ENCODE measurements around the gene SMOC1.

SMOC1 gene

DNA sequence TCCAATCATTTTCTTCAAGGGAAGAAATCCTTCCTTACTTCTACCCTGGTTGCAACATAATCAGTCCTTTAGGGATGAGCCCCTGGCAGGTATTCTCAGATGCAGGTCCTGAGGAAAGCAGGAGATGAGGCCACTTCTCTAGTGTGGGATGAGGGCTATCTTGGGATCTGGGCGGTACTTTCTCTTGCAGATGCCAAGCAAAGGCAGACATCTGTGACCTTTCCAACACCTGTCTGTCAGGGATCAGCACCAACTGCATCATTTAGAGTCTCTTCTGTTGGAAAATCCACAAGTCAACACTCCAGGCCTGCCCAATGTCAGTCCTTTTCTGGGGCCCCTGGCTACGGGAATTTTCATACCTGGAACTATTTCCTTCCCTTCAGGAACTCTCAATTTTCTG is 180.3 kb downstream of the SMOC1 start:
- H2BK120ac ChIP-seq (ENCODE audit: low read depth, low read length): no peak overlapping the region
- WGBS: 48% methylated on average over 2 of the region's 2 CpGs
- no peak overlapping the region for H2AK5ac ChIP-seq (ENCODE audit: low read length, severe bottlenecking)

DNA sequence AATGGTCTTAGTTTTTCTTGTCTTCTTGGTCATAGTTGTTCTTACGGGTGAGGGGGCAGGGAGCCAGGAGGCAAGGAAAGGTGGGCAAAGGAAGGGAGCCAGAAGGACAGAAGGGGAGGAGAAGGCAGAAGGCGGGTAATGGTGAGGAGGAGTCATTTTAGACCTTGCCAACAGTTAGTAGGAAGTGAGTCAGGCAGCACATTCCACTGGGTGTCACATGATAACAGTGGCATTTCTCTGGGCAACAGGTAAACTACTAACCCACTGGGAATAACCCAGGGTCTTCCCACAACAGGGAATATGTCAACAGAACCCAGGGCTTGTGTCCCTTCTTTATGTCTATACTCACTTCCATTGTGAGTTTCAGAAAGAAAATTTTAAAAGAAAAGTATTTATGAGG is 181.9 kb downstream of the SMOC1 start:
- Histone ChIP-seq H3K23ac (ENCODE audit: low read length in 2 of 2) (no peak overlapping the region), H3K4me2 (ENCODE audit: low read length, poor library complexity, severe bottlenecking) (no peak overlapping the region)

More for the DNA sequence above, 180.3 kb downstream of the SMOC1 start:
- Histone ChIP-seq H3K18ac (ENCODE audit: low read depth in 1 of 2, low read length in 2 of 2) (no peak overlapping the region), H3K9me3 (ENCODE audit: control insufficient read depth, low read length) (no peaks in the 10 kb centered on the region), H3K4me1 (ENCODE audit: control insufficient read depth, insufficient read depth, low read depth, low read length) (no peaks in the 10 kb centered on the region), H3K27ac (ENCODE audit: low read length, poor library complexity, severe bottlenecking) (no peak overlapping the region), H4K91ac (ENCODE audit: low read length) (no peak overlapping the region), H3K79me1 (replicated peaks; ENCODE audit: low read length, poor library complexity, severe bottlenecking) (no peaks in the 10 kb centered on the region), H3K27me3 (ENCODE audit: control insufficient read depth in 1 of 2, insufficient read depth in 1 of 2, low read length in 2 of 2) (peaks cover 19 to 50% of the 10 kb centered on the region in 2 experiments), H3K36me3 (ENCODE audit: control insufficient read depth in 1 of 2, insufficient read depth in 2 of 2, low read depth in 1 of 2, low read length in 2 of 2) (no peaks in the 10 kb centered on the region), H3K9ac (ENCODE audit: low read length) (no peak overlapping the region), H3K23ac (ENCODE audit: low read length in 2 of 2) (no peak overlapping the region), H3K4me3 (ENCODE audit: insufficient read depth in 1 of 2, low read depth in 1 of 2, low read length in 2 of 2) (no peak overlapping the region), H2AFZ (ENCODE audit: low read depth, low read length) (no peak overlapping the region), H3K4me2 (ENCODE audit: low read length, poor library complexity, severe bottlenecking) (no peak overlapping the region), H2BK15ac (ENCODE audit: low read depth, poor library complexity, severe bottlenecking) (no peak overlapping the region), H3K14ac (ENCODE audit: low read length in 2 of 2) (no peak overlapping the region), H4K8ac (ENCODE audit: low read length) (no peak overlapping the region), H2BK5ac (ENCODE audit: low read depth, low read length, poor library complexity, severe bottlenecking) (no peak overlapping the region), H3K4ac (ENCODE audit: low read depth in 1 of 2, low read length in 2 of 2) (no peak overlapping the region), H2BK12ac (ENCODE audit: low read length in 2 of 2) (no peak overlapping the region)
- no peak for DNase-seq

DNA sequence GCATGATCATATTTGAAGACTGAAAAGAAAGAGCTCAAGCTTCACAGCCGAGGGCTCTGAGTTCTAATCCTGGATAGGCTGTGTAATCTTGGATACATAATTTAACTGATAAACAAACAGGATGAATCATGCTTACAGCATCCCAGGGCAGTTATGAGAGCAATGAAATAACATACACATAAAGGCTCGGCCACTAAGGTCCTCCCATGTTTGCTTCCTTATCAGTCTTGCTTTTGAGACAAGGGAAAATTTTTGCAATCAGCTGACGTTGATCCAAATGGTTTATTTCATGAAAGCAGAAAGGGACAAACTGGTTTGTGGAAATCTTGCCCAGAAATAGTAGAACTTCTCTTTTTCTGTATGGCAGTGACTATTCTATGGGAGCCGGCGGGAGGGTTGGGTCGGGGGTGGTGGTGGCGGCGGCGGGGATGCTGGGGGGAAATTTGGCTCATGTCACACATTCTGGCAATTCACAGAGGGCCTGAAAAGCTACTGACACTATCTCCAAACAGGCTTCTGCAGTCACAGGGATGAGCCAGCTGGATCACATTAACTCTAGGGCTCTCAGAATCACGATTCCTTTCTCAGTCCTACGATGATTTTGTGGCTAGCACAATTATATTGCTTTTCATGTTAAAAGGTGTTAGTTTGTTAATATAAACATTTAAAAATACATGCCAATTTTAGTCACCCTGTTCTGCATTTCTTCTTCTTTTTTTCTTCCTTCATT is 185.1 kb downstream of the SMOC1 start:
- no peak overlapping the region for H3K18ac ChIP-seq (ENCODE audit: low read depth in 1 of 2, low read length in 2 of 2)
- no peak for DNase-seq
- no peak overlapping the region for H4K8ac ChIP-seq (ENCODE audit: low read length)
- H3K9me3 ChIP-seq (ENCODE audit: control insufficient read depth, low read length): no peaks in the 10 kb centered on the region
- no peaks in the 10 kb centered on the region for H3K4me1 ChIP-seq (ENCODE audit: control insufficient read depth, insufficient read depth, low read depth, low read length)
- H2AK5ac ChIP-seq (ENCODE audit: low read length, severe bottlenecking): no peak overlapping the region
- no peak overlapping the region for H3K4me3 ChIP-seq (ENCODE audit: insufficient read depth in 1 of 2, low read depth in 1 of 2, low read length in 2 of 2)
- H2AFZ ChIP-seq (ENCODE audit: low read depth, low read length): no peak overlapping the region
- no peak overlapping the region for H3K4me2 ChIP-seq (ENCODE audit: low read length, poor library complexity, severe bottlenecking)
- no peak overlapping the region for H2BK120ac ChIP-seq (ENCODE audit: low read depth, low read length)
- H3K14ac ChIP-seq (ENCODE audit: low read length in 2 of 2): no peak overlapping the region
- peaks cover 25 to 29% of the 10 kb centered on the region in 2 experiments for H3K27me3 ChIP-seq (ENCODE audit: control insufficient read depth in 1 of 2, insufficient read depth in 1 of 2, low read length in 2 of 2)
- no peaks in the 10 kb centered on the region for H3K79me1 ChIP-seq (replicated peaks; ENCODE audit: low read length, poor library complexity, severe bottlenecking)
- no peak overlapping the region for H2BK15ac ChIP-seq (ENCODE audit: low read depth, poor library complexity, severe bottlenecking)
- H4K91ac ChIP-seq (ENCODE audit: low read length): no peak overlapping the region
- no peak overlapping the region for H3K9ac ChIP-seq (ENCODE audit: low read length)
- WGBS: 88% methylated on average over 9 of the region's 11 CpGs
- no peak overlapping the region for H3K23ac ChIP-seq (ENCODE audit: low read length in 2 of 2)
- no peak overlapping the region for H3K4ac ChIP-seq (ENCODE audit: low read depth in 1 of 2, low read length in 2 of 2)
- no peak overlapping the region for H2BK5ac ChIP-seq (ENCODE audit: low read depth, low read length, poor library complexity, severe bottlenecking)
- H3K27ac ChIP-seq (ENCODE audit: low read length, poor library complexity, severe bottlenecking): no peak overlapping the region
- no peaks in the 10 kb centered on the region for H3K36me3 ChIP-seq (ENCODE audit: control insufficient read depth in 1 of 2, insufficient read depth in 2 of 2, low read depth in 1 of 2, low read length in 2 of 2)
- H2BK12ac ChIP-seq (ENCODE audit: low read length in 2 of 2): no peak overlapping the region

More for the DNA sequence above, 181.9 kb downstream of the SMOC1 start:
- Histone ChIP-seq H2BK15ac (ENCODE audit: low read depth, poor library complexity, severe bottlenecking) (no peak overlapping the region), H3K4me3 (ENCODE audit: insufficient read depth in 1 of 2, low read depth in 1 of 2, low read length in 2 of 2) (no peak overlapping the region), H3K9ac (ENCODE audit: low read length) (no peak overlapping the region), H3K14ac (ENCODE audit: low read length in 2 of 2) (no peak overlapping the region), H2BK120ac (ENCODE audit: low read depth, low read length) (no peak overlapping the region), H2BK5ac (ENCODE audit: low read depth, low read length, poor library complexity, severe bottlenecking) (no peak overlapping the region), H4K91ac (ENCODE audit: low read length) (no peak overlapping the region), H4K8ac (ENCODE audit: low read length) (no peak overlapping the region), H3K18ac (ENCODE audit: low read depth in 1 of 2, low read length in 2 of 2) (no peak overlapping the region), H2AFZ (ENCODE audit: low read depth, low read length) (no peak overlapping the region), H3K4ac (ENCODE audit: low read depth in 1 of 2, low read length in 2 of 2) (no peak overlapping the region), H3K27me3 (ENCODE audit: control insufficient read depth in 1 of 2, insufficient read depth in 1 of 2, low read length in 2 of 2) (peaks cover 25 to 43% of the 10 kb centered on the region in 2 experiments), H2BK12ac (ENCODE audit: low read length in 2 of 2) (no peak overlapping the region), H3K4me1 (ENCODE audit: control insufficient read depth, insufficient read depth, low read depth, low read length) (no peaks in the 10 kb centered on the region), H3K36me3 (ENCODE audit: control insufficient read depth in 1 of 2, insufficient read depth in 2 of 2, low read depth in 1 of 2, low read length in 2 of 2) (no peaks in the 10 kb centered on the region), H3K9me3 (ENCODE audit: control insufficient read depth, low read length) (no peaks in the 10 kb centered on the region), H3K79me1 (replicated peaks; ENCODE audit: low read length, poor library complexity, severe bottlenecking) (no peaks in the 10 kb centered on the region), H3K27ac (ENCODE audit: low read length, poor library complexity, severe bottlenecking) (no peak overlapping the region), H2AK5ac (ENCODE audit: low read length, severe bottlenecking) (no peak overlapping the region)
- WGBS: 81% methylated on average over 1 of the region's 2 CpGs
- DNase-seq: no peak

DNA sequence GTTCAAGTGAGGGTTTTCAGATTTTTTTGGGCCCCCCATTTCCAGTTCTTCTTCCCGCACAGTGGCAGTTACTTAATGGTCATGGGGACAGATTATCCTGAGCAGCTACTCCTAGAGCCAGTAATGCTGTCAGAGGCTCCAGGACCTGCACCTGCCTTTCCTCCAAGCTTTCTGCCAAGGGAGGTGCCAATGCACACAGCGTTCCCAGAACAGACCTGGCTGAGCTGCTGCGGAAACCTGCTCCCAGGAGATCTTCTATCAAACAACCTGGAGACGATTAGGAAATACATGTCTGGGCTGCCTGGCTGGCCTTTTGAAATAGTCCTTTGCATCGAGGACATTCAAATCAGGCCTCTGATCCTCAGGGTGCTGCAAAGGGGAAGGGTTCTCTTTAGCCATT is 188.6 kb downstream of the SMOC1 start:
- peaks cover 22 to 35% of the 10 kb centered on the region in 2 experiments for H3K27me3 ChIP-seq (ENCODE audit: control insufficient read depth in 1 of 2, insufficient read depth in 1 of 2, low read length in 2 of 2)

More for the DNA sequence above, 188.6 kb downstream of the SMOC1 start:
- Histone ChIP-seq H4K91ac (ENCODE audit: low read length) (no peak overlapping the region), H4K8ac (ENCODE audit: low read length) (no peak overlapping the region), H2AK5ac (ENCODE audit: low read length, severe bottlenecking) (no peak overlapping the region), H2BK12ac (ENCODE audit: low read length in 2 of 2) (no peak overlapping the region), H2BK5ac (ENCODE audit: low read depth, low read length, poor library complexity, severe bottlenecking) (no peak overlapping the region), H3K4me3 (ENCODE audit: insufficient read depth in 1 of 2, low read depth in 1 of 2, low read length in 2 of 2) (no peak overlapping the region), H2AFZ (ENCODE audit: low read depth, low read length) (no peak overlapping the region), H3K14ac (ENCODE audit: low read length in 2 of 2) (no peak overlapping the region), H2BK15ac (ENCODE audit: low read depth, poor library complexity, severe bottlenecking) (no peak overlapping the region), H3K27ac (ENCODE audit: low read length, poor library complexity, severe bottlenecking) (no peak overlapping the region), H3K18ac (ENCODE audit: low read depth in 1 of 2, low read length in 2 of 2) (no peak overlapping the region), H3K23ac (ENCODE audit: low read length in 2 of 2) (no peak overlapping the region), H3K9me3 (ENCODE audit: control insufficient read depth, low read length) (no peaks in the 10 kb centered on the region), H3K4ac (ENCODE audit: low read depth in 1 of 2, low read length in 2 of 2) (no peak overlapping the region), H3K9ac (ENCODE audit: low read length) (no peak overlapping the region), H3K4me2 (ENCODE audit: low read length, poor library complexity, severe bottlenecking) (no peak overlapping the region), H3K36me3 (ENCODE audit: control insufficient read depth in 1 of 2, insufficient read depth in 2 of 2, low read depth in 1 of 2, low read length in 2 of 2) (no peaks in the 10 kb centered on the region), H3K4me1 (ENCODE audit: control insufficient read depth, insufficient read depth, low read depth, low read length) (no peaks in the 10 kb centered on the region), H3K79me1 (replicated peaks; ENCODE audit: low read length, poor library complexity, severe bottlenecking) (no peaks in the 10 kb centered on the region), H2BK120ac (ENCODE audit: low read depth, low read length) (no peak overlapping the region)
- WGBS: 88% methylated on average over 5 of the region's 5 CpGs
- DNase-seq: no peak

Measured in mesenchymal stem cell (in vitro differentiated cells and primary cell).